DOHH2 (cell line): ENCODE data around the gene NYNRIN.

Experiments
- H3F3A ChIP-seq: fragments of 200-600 bp; sonication (generic), shearing (Covaris generic); 2 replicates; pipeline ENCODE4 v1.6.0; 2016; ENCODE audit warnings: antibody characterized with exemption, mild to moderate bottlenecking; ENCODE audit not compliant: control insufficient read depth, insufficient read depth
- H3K27ac ChIP-seq: fragments of 200-600 bp; sonication (generic); 2 replicates; pipeline ENCODE4 v1.5.1; 2014; ENCODE audit warnings: low read depth, mild to moderate bottlenecking, low read length, moderate library complexity
- H3K27me3 ChIP-seq: fragments of 200-600 bp; sonication (generic); 2 replicates; pipeline ENCODE4 v1.6.1; 2014; ENCODE audit warnings: mild to moderate bottlenecking, low read length, mixed read lengths; ENCODE audit not compliant: control insufficient read depth
- H3K36me3 ChIP-seq: fragments of 200-600 bp; sonication (generic); 2 replicates; pipeline ENCODE4 v1.6.1; 2014; ENCODE audit warnings: mild to moderate bottlenecking, low read length, moderate library complexity, mixed read lengths; ENCODE audit not compliant: control insufficient read depth
- H3K4me1 ChIP-seq: fragments of 200-600 bp; sonication (generic); 2 replicates; pipeline ENCODE4 v1.6.1; 2014; ENCODE audit warnings: mild to moderate bottlenecking, low read length, mixed read lengths; ENCODE audit not compliant: control insufficient read depth
- H3K4me2 ChIP-seq: fragments of 200-600 bp; sonication (generic); 2 replicates; pipeline ENCODE4 v1.6.0; 2014; ENCODE audit warnings: mild to moderate bottlenecking, low read length, moderate library complexity
- H3K4me3 ChIP-seq: fragments of 200-600 bp; sonication (generic); 2 replicates; pipeline ENCODE4 v1.5.1; 2014; ENCODE audit warnings: mild to moderate bottlenecking, low read length, mixed read lengths
- H3K79me2 ChIP-seq: fragments of 200-600 bp; sonication (generic); 2 replicates; pipeline ENCODE4 v1.6.1; 2014; ENCODE audit warnings: mild to moderate bottlenecking, low read length, mixed read lengths; ENCODE audit not compliant: control insufficient read depth
- H3K9me2 ChIP-seq: fragments of 200-600 bp; sonication (generic); replicated peaks from 2 replicates; pipeline ENCODE4 v1.6.1; 2014; ENCODE audit warnings: mild to moderate bottlenecking, low read length, mixed read lengths; ENCODE audit not compliant: control insufficient read depth
- H3K9me3 ChIP-seq: fragments of 200-600 bp; sonication (generic); 2 replicates; pipeline ENCODE4 v1.6.1; 2014; ENCODE audit warnings: antibody characterized with exemption, low read length, mixed read lengths; ENCODE audit not compliant: control insufficient read depth, insufficient read depth
- H4K20me1 ChIP-seq: fragments of 200-600 bp; sonication (generic); 2 replicates; pipeline ENCODE4 v1.6.0; 2014; ENCODE audit warnings: low read depth, mild to moderate bottlenecking, antibody characterized with exemption, low read length, moderate library complexity; ENCODE audit not compliant: control insufficient read depth, insufficient read depth
- CTCF ChIP-seq: fragments of 200-600 bp; sonication (generic); IDR thresholded peaks from one replicate; pipeline ENCODE4 v1.5.1; 2014; ENCODE audit warnings: antibody characterized with exemption, mild to moderate bottlenecking, low read depth, low read length; ENCODE audit not compliant: poor library complexity, severe bottlenecking
- EZH2phosphoT487 ChIP-seq: fragments of 200-600 bp; sonication (generic); IDR thresholded peaks from 2 replicates; pipeline ENCODE4 v1.6.1; 2017; ENCODE audit warnings: borderline replicate concordance, mild to moderate bottlenecking, antibody characterized with exemption, low read length, moderate library complexity, mixed read lengths

NYNRIN gene

GRCh38 chr14:24408764-24409163, 10.0 kb downstream of the NYNRIN start:
- Histone ChIP-seq H3F3A (no peaks in the 10 kb centered on the region), H3K9me3 (no peaks in the 10 kb centered on the region), H3K27ac (no peak overlapping the region), H3K9me2 (no peaks in the 10 kb centered on the region), H3K79me2 (no peaks in the 10 kb centered on the region), H3K4me1 (no peaks in the 10 kb centered on the region), H3K4me2 (no peak overlapping the region), H3K27me3 (peaks cover 18% of the 10 kb centered on the region), H4K20me1 (no peaks in the 10 kb centered on the region), H3K4me3 (no peak overlapping the region), H3K36me3 (no peaks in the 10 kb centered on the region)
- TF ChIP-seq EZH2phosphoT487 (no peak), CTCF (no peak)

- Histone ChIP-seq H3K4me1 (no peaks in the 10 kb centered on the region), H3K9me3 (no peaks in the 10 kb centered on the region), H3K9me2 (no peaks in the 10 kb centered on the region), H3K4me2 (no peak overlapping the region), H3K79me2 (no peaks in the 10 kb centered on the region), H3K4me3 (no peak overlapping the region), H3K27me3 (peaks cover 14% of the 10 kb centered on the region), H3K27ac (no peak overlapping the region), H3F3A (no peaks in the 10 kb centered on the region), H3K36me3 (no peaks in the 10 kb centered on the region), H4K20me1 (no peaks in the 10 kb centered on the region)
- TF ChIP-seq CTCF = no peak
- no peak for TF ChIP-seq EZH2phosphoT487
These were observed 10.4 kb downstream of the NYNRIN start for GRCh38 chr14:24409192-24409591.

GRCh38 chr14:24409956-24410355, 11.2 kb downstream of the NYNRIN start:
- Histone ChIP-seq H3K9me3 (no peaks in the 10 kb centered on the region), H3K4me2 (no peak overlapping the region), H4K20me1 (no peaks in the 10 kb centered on the region), H3K27ac (no peak overlapping the region), H3F3A (no peaks in the 10 kb centered on the region), H3K4me1 (no peaks in the 10 kb centered on the region), H3K79me2 (no peaks in the 10 kb centered on the region), H3K36me3 (no peaks in the 10 kb centered on the region), H3K9me2 (no peaks in the 10 kb centered on the region), H3K27me3 (peaks cover 9% of the 10 kb centered on the region), H3K4me3 (no peak overlapping the region)
- TF ChIP-seq EZH2phosphoT487 = no peak
- TF ChIP-seq CTCF = no peak
